ENCODE results near the gene FGFR1OP2.

The FGFR1OP2 gene

DNA sequence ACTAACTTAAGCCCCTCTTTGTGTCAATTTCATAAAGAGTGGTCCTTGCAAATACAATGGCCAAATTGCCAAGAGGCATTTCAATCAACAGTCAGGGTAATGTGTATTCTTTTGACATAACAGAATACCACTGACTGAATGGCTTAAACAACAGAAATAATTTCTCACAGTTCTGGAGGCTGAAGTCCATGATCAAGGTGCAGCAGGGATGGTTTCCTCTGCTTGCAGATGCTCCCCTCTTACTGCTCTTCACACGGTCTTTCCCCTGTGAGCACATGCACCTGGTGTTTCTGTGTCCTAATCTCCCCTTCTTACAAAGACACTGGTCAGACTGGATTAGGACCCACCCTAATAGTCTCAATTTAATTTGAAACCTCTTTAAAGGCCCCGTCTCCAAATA, 31.9 kb downstream of the FGFR1OP2 start:
- no peaks in the 10 kb centered on the region for H3K4me1 Mint-ChIP-seq
- no peak overlapping the region for H3K4me3 Mint-ChIP-seq
- H3K36me3 Mint-ChIP-seq = peaks cover 18% of the 10 kb centered on the region
- H3K27ac Mint-ChIP-seq = peak overlapping the region; percentile 20
- ATAC-seq (ENCODE audit: low read depth) (no peak), DNase-seq (ENCODE audit: low spot score in 2 of 2) (no peak)
- H3K9me3 Mint-ChIP-seq = no peaks in the 10 kb centered on the region
- no peaks in the 10 kb centered on the region for H3K27me3 Mint-ChIP-seq

DNA sequence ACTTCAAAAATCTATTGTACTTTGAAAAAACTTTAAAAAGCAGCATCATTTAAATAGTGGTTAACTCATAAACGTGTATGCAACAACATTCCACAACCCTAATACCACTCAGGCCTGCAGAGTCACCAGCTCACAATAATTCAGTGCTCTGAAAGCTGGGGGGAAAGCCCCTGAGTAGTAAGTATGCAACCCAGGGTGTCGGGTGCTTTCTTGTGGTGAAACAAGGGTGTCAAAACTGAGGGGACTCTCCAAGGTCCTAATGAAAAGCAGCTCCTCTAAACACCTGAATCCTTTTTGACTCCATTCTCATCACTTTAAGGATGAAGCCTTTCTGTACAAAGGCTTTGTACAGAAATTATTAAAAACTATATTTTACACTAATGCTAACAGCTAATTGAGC, 33.7 kb downstream of the FGFR1OP2 start:
- Mint-ChIP-seq H3K4me3 (no peak overlapping the region), H3K36me3 (peaks cover 14% of the 10 kb centered on the region), H3K4me1 (peaks cover 5% of the 10 kb centered on the region), H3K27ac (peak overlapping the region; percentile 20), H3K27me3 (no peaks in the 10 kb centered on the region), H3K9me3 (no peaks in the 10 kb centered on the region)
- DNase-seq (ENCODE audit: low spot score in 2 of 2) (peak; percentile 14 to 31), ATAC-seq (ENCODE audit: low read depth) (peak; percentile 100)

DNA sequence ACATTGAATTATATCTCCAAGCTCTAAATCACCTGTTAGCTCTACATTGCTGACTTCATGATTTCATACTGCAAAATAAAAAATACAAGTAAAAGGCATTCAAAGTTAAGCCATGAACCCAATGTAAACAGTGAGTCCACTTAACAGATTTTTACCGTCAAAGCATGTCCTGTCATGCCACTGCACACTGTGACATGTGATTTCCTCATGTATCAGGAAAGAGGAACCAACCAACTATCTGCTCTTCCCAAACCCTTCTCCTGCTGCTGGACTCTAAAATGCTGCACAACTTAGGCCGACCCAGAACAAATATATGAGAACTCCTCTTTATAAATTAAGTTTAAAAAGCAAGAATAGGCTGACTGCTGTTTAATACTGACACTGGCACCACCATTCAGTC, 38.4 kb downstream of the FGFR1OP2 start:
- ATAC-seq (ENCODE audit: low read depth) = no peak
- Mint-ChIP-seq H3K36me3 (peaks cover 23% of the 10 kb centered on the region), H3K9me3 (no peaks in the 10 kb centered on the region), H3K4me3 (no peak overlapping the region), H3K4me1 (peaks cover 8% of the 10 kb centered on the region), H3K27ac (peak overlapping the region; percentile 41), H3K27me3 (no peaks in the 10 kb centered on the region)
- DNase-seq (ENCODE audit: low spot score in 2 of 2) = no peak

DNA sequence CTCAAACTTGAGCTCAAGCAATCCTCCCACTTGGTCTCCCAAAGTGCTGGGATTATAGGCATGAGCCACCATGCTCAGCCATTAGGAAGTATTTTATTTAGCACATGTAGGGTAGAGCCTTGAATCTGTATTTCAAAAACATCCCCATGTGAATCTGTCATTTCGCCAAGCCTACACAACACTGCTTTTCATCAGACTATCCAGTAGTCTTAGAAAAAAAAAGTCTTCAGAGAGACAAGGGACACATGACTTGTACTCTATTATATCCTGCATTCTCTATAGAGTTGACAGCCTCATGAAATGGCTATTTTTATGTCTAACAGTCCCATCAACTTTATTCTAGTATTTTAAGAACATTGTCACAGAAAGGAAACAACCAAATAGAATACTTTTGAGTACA, 40.5 kb downstream of the FGFR1OP2 start:
- H3K4me3 Mint-ChIP-seq = no peak overlapping the region
- H3K4me1 Mint-ChIP-seq = peaks cover 8% of the 10 kb centered on the region
- no peak for DNase-seq (ENCODE audit: low spot score in 2 of 2)
- no peak for ATAC-seq (ENCODE audit: low read depth)
- H3K36me3 Mint-ChIP-seq = peaks cover 33% of the 10 kb centered on the region
- no peaks in the 10 kb centered on the region for H3K9me3 Mint-ChIP-seq
- no peaks in the 10 kb centered on the region for H3K27me3 Mint-ChIP-seq
- peak overlapping the region; percentile 69 for H3K27ac Mint-ChIP-seq

DNA sequence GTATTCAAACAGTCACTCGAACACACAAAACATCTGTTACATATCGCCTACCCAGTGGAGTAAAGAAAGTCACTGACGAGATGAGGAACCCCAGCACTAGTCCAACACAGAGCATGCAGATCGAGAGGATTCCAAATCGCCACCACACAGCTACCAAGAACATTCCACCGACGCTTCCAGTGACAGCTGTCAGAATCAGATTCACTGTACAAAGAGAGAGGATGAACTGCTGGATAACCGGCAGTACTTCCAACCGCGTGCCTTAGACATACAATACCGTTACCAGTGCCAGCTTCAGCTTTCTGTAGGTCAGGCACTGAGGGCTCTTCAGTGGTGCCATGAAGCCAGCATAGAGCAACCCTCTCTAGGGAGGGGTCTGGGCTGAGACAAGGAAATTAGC, 41.5 kb downstream of the FGFR1OP2 start:
- Mint-ChIP-seq H3K4me1 (peaks cover 8% of the 10 kb centered on the region), H3K36me3 (peaks cover 35% of the 10 kb centered on the region), H3K9me3 (no peaks in the 10 kb centered on the region), H3K4me3 (no peak overlapping the region), H3K27me3 (no peaks in the 10 kb centered on the region), H3K27ac (peak overlapping the region; percentile 48)
- no peak for ATAC-seq (ENCODE audit: low read depth)
- no peak for DNase-seq (ENCODE audit: low spot score in 2 of 2)

DNA sequence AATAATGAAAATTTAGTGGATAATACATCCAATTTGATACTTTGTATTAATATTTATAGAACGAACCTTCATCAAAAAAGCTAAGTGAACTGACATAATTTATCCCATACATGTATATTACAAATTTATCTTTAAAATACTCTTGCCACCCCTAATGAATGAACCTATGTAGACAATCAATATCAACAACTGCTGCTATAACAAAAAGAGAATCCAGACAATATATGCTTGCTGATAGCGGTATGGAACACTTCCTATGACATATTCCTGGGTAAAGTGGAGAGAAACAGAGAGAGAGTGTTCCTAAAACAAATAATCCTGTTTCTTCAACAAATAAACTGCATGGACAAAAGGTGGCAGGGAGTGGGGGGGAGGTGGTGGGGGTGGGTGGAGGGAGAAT, 44.6 kb downstream of the FGFR1OP2 start:
- Mint-ChIP-seq H3K36me3 (peaks cover 50% of the 10 kb centered on the region), H3K27ac (no peak overlapping the region)
- ATAC-seq (ENCODE audit: low read depth) = no peak

DNA sequence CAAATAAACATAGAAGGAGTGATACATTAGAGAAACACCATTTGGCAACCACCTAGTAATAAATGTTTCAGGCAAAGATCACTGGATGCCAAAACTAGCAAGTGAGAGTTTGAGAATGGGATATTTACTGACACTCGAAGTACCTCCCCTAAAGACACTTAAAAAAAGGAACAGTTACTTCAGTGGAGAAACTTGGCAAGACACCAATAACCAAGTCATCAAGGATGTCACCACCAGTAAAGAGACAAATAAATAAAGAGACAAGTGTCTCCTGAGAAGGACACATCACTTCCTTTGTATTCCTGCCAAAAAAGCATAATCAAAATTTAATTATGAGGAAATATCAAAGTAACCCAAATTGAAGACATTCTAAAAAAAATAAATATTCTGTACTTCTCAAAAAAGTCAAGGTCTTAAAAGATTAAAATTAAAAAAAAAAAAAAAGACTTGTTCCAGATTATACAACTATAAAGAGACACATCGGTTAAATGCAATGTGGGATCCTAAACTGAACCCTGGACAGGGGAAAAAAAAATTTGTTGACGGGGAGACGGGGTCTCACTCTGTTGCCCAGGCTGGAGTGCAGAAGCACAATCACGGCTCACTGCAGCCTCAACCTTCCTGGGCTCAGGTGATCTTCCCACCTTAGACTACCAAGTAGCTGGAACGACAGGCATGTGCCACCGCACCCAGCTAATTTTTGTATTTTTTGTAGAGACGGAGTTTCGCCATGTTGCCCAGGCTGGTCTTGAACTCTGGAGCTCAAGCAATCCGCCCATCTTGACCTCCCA, 49.6 kb downstream of the FGFR1OP2 start:
- Mint-ChIP-seq H3K4me1 (no peaks in the 10 kb centered on the region), H3K9me3 (peaks cover 5% of the 10 kb centered on the region), H3K36me3 (peaks cover 44% of the 10 kb centered on the region), H3K27me3 (no peaks in the 10 kb centered on the region), H3K4me3 (no peak overlapping the region), H3K27ac (no peak overlapping the region)
- no peak for ATAC-seq (ENCODE audit: low read depth)
- DNase-seq (ENCODE audit: low spot score in 2 of 2) = no peak

More for the DNA sequence above, 44.6 kb downstream of the FGFR1OP2 start:
- DNase-seq (ENCODE audit: low spot score in 2 of 2) = no peak
- peaks cover 5% of the 10 kb centered on the region for H3K9me3 Mint-ChIP-seq
- H3K4me1 Mint-ChIP-seq = peaks cover 3% of the 10 kb centered on the region
- no peaks in the 10 kb centered on the region for H3K27me3 Mint-ChIP-seq
- H3K4me3 Mint-ChIP-seq = no peak overlapping the region

DNA sequence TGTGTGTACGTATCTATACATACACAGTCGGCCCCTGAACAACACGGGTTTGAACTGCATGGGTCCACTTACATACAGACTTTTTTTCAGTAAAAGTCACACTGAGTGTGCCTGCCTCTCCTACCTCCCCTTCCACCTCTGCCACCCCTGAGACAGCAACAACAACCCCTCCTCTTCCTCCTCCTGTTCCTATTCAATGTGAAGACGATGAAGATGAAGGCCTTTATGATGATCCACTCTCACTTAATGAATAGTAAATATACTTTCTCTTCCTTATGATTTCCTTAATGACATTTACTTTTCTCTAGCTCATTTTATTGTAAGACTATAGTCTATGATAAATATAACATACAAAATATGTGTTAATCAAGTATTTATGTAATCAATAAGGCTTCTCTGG, 50.4 kb downstream of the FGFR1OP2 start:
- peaks cover 5% of the 10 kb centered on the region for H3K9me3 Mint-ChIP-seq

DNA sequence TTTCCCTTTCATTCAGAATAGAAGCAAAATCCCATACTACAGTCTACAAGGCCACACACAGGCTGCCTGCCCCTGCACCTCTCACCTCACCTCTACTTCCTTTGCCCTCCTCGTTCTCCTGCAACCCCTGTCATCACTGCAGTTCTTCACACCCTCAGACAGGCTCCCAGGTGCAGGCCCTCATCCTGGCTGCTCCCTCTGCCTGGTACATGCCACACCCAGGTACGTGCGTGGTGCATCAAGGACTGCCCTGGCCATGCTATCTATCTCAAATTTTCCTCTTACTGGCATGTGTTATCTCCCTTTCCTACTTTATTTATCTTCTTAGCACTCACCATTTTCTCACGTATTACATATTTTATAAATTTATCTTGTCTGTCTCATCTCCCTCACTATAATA, 51.6 kb downstream of the FGFR1OP2 start:
- H3K36me3 Mint-ChIP-seq = peaks cover 36% of the 10 kb centered on the region
- no peak for ATAC-seq (ENCODE audit: low read depth)
- H3K27me3 Mint-ChIP-seq = no peaks in the 10 kb centered on the region
- DNase-seq (ENCODE audit: low spot score in 2 of 2) = no peak
- no peak overlapping the region for H3K4me3 Mint-ChIP-seq
- no peaks in the 10 kb centered on the region for H3K4me1 Mint-ChIP-seq
- H3K9me3 Mint-ChIP-seq = peaks cover 5% of the 10 kb centered on the region
- H3K27ac Mint-ChIP-seq = no peak overlapping the region

More for the DNA sequence above, 50.4 kb downstream of the FGFR1OP2 start:
- peaks cover 43% of the 10 kb centered on the region for H3K36me3 Mint-ChIP-seq
- H3K4me1 Mint-ChIP-seq = no peaks in the 10 kb centered on the region
- H3K4me3 Mint-ChIP-seq = no peak overlapping the region
- DNase-seq (ENCODE audit: low spot score in 2 of 2) = no peak
- no peak for ATAC-seq (ENCODE audit: low read depth)
- no peak overlapping the region for H3K27ac Mint-ChIP-seq
- H3K27me3 Mint-ChIP-seq = no peaks in the 10 kb centered on the region

DNA sequence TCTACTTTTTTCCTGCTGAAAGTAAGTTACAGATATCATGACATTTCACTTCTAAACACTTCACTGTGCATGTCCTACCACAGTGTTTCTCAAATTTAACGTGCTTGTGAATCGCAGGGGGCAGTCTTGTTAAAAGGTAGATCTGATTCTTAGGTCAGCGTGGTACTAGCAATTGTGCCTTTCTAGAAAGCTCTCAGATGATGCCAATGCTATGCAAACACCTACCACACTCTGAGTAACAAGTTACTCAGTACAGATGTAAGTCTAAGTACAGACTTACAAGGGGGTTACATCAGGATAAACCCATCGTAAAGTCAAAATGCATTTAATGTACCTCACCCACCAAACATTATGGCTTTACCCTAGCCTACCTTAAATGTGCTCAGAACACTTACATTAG, 53.6 kb downstream of the FGFR1OP2 start:
- no peak for DNase-seq (ENCODE audit: low spot score in 2 of 2)
- ATAC-seq (ENCODE audit: low read depth) = no peak
- H3K27ac Mint-ChIP-seq = no peak overlapping the region
- no peaks in the 10 kb centered on the region for H3K4me1 Mint-ChIP-seq
- H3K9me3 Mint-ChIP-seq = no peaks in the 10 kb centered on the region
- peaks cover 31% of the 10 kb centered on the region for H3K36me3 Mint-ChIP-seq
- H3K4me3 Mint-ChIP-seq = no peak overlapping the region
- H3K27me3 Mint-ChIP-seq = no peaks in the 10 kb centered on the region

DNA sequence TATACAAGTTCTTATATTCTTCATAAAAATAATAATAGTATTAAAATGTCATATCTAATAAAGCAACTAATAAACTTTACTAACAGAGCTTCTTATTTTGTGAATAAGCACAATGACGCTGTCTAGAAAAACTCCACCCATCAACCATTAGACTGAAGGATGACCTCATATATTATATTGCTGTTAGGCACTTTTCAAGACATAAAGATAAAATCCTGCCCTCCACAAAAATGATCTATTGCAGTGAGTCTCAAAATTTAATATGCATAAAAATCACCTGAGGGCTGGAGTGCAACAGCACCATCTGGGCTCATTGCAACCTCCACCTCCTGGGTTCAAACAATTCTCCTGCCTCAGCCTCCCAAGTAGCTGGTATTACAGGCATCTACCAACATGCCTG, 55.8 kb downstream of the FGFR1OP2 start:
- no peak for ATAC-seq (ENCODE audit: low read depth)
- no peaks in the 10 kb centered on the region for H3K27me3 Mint-ChIP-seq
- H3K9me3 Mint-ChIP-seq = no peaks in the 10 kb centered on the region
- H3K4me3 Mint-ChIP-seq = no peak overlapping the region
- peaks cover 13% of the 10 kb centered on the region for H3K4me1 Mint-ChIP-seq
- peaks cover 36% of the 10 kb centered on the region for H3K36me3 Mint-ChIP-seq
- no peak overlapping the region for H3K27ac Mint-ChIP-seq
- no peak for DNase-seq (ENCODE audit: low spot score in 2 of 2)

DNA sequence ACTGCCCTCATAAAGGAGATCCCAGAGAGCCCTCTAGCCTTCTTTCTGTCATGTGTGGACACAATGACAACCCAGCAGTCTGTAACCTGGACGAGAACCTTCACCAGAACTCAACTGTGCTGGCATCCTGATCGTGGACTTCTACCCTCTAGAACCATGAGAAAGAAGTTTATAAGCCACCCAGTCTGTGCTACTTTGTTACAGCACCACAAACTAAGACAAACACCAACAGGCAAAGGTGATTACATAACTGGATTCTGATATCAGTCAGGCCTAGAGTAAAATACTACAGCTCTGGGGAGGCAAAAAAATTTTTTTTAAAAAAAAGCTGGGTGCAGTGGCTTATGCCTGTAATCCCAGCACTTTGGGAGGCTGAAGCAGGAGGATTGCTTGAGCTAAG, 57.4 kb downstream of the FGFR1OP2 start:
- H3K36me3 Mint-ChIP-seq = peaks cover 30% of the 10 kb centered on the region

DNA sequence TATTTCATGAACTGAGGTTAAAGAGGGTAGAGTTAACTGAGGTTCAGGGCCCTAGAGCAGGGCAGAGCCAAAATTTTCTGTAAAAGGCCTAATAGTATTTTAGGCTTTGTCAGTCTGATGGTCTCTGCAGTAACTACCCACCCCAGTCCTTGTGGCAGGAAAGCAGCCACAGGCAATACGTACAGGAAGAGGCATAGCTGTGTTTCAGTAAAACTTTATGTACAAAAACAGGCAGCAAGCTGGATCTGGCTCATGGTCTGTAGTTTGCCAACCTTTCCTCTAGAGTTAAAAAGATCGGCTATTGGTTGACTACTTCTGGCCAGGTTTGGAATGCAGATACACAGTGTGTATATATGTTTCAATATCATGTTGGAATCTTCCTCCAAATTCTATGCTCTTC, 58.7 kb downstream of the FGFR1OP2 start:
- ATAC-seq (ENCODE audit: low read depth) (no peak), DNase-seq (ENCODE audit: low spot score in 2 of 2) (no peak)
- H3K9me3 Mint-ChIP-seq = no peaks in the 10 kb centered on the region
- peaks cover 21% of the 10 kb centered on the region for H3K4me1 Mint-ChIP-seq
- no peaks in the 10 kb centered on the region for H3K27me3 Mint-ChIP-seq
- peaks cover 27% of the 10 kb centered on the region for H3K36me3 Mint-ChIP-seq
- H3K4me3 Mint-ChIP-seq = no peak overlapping the region
- peak overlapping the region; percentile 6 for H3K27ac Mint-ChIP-seq

More for the DNA sequence above, 57.4 kb downstream of the FGFR1OP2 start:
- peaks cover 14% of the 10 kb centered on the region for H3K4me1 Mint-ChIP-seq
- H3K27me3 Mint-ChIP-seq = no peaks in the 10 kb centered on the region
- no peak overlapping the region for H3K4me3 Mint-ChIP-seq
- no peak for DNase-seq (ENCODE audit: low spot score in 2 of 2)
- ATAC-seq (ENCODE audit: low read depth) = no peak
- H3K27ac Mint-ChIP-seq = no peak overlapping the region
- H3K9me3 Mint-ChIP-seq = no peaks in the 10 kb centered on the region

DNA sequence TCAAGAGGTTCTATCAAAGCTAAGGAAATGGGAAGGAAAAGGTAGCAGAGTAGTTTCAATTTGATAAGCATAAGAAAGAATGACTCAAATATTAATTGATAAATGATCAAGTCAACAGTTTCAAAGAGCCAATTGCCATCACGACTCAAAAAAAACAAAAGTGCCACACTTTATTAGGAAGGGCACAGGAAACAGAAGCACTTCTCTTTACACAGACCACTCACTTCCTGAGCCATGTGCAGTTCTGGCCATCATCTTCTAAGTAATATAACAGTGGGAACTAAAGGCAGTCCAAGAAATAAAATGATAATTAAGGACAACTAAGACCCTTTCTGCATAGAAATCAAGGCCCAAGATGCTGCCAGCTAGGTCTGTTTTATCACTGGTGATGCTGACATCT, 62.7 kb downstream of the FGFR1OP2 start:
- Mint-ChIP-seq H3K9me3 (no peaks in the 10 kb centered on the region), H3K4me3 (no peak overlapping the region), H3K27ac (no peak overlapping the region), H3K4me1 (peaks cover 32% of the 10 kb centered on the region), H3K27me3 (no peaks in the 10 kb centered on the region), H3K36me3 (peaks cover 16% of the 10 kb centered on the region)
- ATAC-seq (ENCODE audit: low read depth) (peak; percentile 32), DNase-seq (ENCODE audit: low spot score in 2 of 2) (no peak)

DNA sequence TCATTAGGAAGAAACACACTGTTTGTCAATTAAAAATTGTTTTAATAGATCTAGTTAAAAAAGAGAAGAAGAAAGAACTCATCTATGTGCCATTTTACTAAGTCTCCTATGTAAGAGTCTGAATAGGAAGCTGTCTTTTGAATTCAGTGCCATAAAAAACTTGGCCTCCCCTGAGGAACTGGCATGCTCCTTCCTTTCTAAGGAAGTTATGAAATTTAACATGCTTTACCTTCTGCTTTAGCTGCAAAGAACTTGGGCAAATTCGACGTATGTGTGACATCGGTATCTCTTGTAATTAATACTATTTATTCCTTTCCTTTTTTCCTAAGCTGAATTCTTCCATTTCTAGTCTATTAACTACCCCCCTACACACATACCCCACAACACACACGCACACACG, 63.4 kb downstream of the FGFR1OP2 start:
- Mint-ChIP-seq H3K9me3 (no peaks in the 10 kb centered on the region), H3K4me1 (peaks cover 32% of the 10 kb centered on the region), H3K4me3 (no peak overlapping the region), H3K27me3 (no peaks in the 10 kb centered on the region), H3K27ac (no peak overlapping the region), H3K36me3 (peaks cover 16% of the 10 kb centered on the region)
- ATAC-seq (ENCODE audit: low read depth) (no peak), DNase-seq (ENCODE audit: low spot score in 2 of 2) (no peak)

Measured in memory B cell (primary cell).